Measurements from ENCODE around the gene EMX2. TPM values are rescaled to one million over a fixed set of nuclear protein-coding genes. Genes with fewer than 3 reads are reported as not detected.

Gene EMX2
- total and polyA plus RNA-seq, 4 donors, result 0.37 TPM; not detected in 3

GRCh38 chr10:117519879-117520278, 22.7 kb upstream of the EMX2 start:
- H3K27me3 ChIP-seq (ENCODE audit: control insufficient read depth in 3 of 3, insufficient read depth in 3 of 3, low read length in 2 of 3), result peaks cover 4 to 29% (median 25%) of the 10 kb centered on the region in 3 donors
- TF ChIP-seq, protein P1, sequence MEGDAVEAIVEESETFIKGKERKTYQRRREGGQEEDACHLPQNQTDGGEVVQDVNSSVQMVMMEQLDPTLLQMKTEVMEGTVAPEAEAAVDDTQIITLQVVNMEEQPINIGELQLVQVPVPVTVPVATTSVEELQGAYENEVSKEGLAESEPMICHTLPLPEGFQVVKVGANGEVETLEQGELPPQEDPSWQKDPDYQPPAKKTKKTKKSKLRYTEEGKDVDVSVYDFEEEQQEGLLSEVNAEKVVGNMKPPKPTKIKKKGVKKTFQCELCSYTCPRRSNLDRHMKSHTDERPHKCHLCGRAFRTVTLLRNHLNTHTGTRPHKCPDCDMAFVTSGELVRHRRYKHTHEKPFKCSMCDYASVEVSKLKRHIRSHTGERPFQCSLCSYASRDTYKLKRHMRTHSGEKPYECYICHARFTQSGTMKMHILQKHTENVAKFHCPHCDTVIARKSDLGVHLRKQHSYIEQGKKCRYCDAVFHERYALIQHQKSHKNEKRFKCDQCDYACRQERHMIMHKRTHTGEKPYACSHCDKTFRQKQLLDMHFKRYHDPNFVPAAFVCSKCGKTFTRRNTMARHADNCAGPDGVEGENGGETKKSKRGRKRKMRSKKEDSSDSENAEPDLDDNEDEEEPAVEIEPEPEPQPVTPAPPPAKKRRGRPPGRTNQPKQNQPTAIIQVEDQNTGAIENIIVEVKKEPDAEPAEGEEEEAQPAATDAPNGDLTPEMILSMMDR (IDR thresholded peaks at IDR 0.05; ENCODE audit: control extremely low read depth, extremely low read depth), result no peak

GRCh38 chr10:117530791-117531190, 11.8 kb upstream of the EMX2 start:
- Histone ChIP-seq H3K27me3 (ENCODE audit: control insufficient read depth in 3 of 3, insufficient read depth in 3 of 3, low read length in 2 of 3) (peaks cover 8 to 83% (median 77%) of the 10 kb centered on the region in 3 donors), H3K9me3 (ENCODE audit: control insufficient read depth in 4 of 4, insufficient read depth in 3 of 4, low read length in 3 of 4) (peaks cover 0 to 5% (median 0%) of the 10 kb centered on the region in 4 donors)
- TF ChIP-seq, protein P1 (IDR thresholded peaks at IDR 0.05; ENCODE audit: control extremely low read depth, extremely low read depth), result no peak

More at GRCh38 chr10:117519879-117520278, 22.7 kb upstream of the EMX2 start:
- no peak overlapping the region for H3K27ac ChIP-seq (ENCODE audit: low read depth in 1 of 2, low read length in 1 of 2)
- no peak overlapping the region for H3K4me3 ChIP-seq
- ATAC-seq (ENCODE audit: insufficient read depth, low FRiP score), result no peak
- DNase-seq, result no peak
- H3K36me3 ChIP-seq (ENCODE audit: control insufficient read depth in 4 of 4, insufficient read depth in 4 of 4, low read length in 4 of 4), result no peaks in the 10 kb centered on the region
- H3K4me1 ChIP-seq (ENCODE audit: control insufficient read depth in 5 of 5, insufficient read depth in 5 of 5, low read length in 5 of 5), result no peaks in the 10 kb centered on the region
- H3K9ac ChIP-seq (ENCODE audit: insufficient read depth in 1 of 2, low read length in 2 of 2), result no peak overlapping the region
- H3K9me3 ChIP-seq (ENCODE audit: control insufficient read depth in 4 of 4, insufficient read depth in 3 of 4, low read length in 3 of 4), result peaks cover 0 to 3% (median 0%) of the 10 kb centered on the region in 4 donors
- 39 to 45% methylated on average over 3 of the region's 3 CpGs for WGBS, 2 donors

GRCh38 chr10:117531371-117532002, 11.1 kb upstream of the EMX2 start:
- peaks cover 0 to 5% (median 0%) of the 10 kb centered on the region in 4 donors for H3K9me3 ChIP-seq (ENCODE audit: control insufficient read depth in 4 of 4, insufficient read depth in 3 of 4, low read length in 3 of 4)
- H3K4me3 ChIP-seq, result no peak overlapping the region
- TF ChIP-seq, protein P1 (IDR thresholded peaks at IDR 0.05; ENCODE audit: control extremely low read depth, extremely low read depth), result no peak
- WGBS, 2 donors, result 21 to 28% methylated on average over 14 of the region's 14 CpGs
- no peak overlapping the region for H3K9ac ChIP-seq (ENCODE audit: insufficient read depth in 1 of 2, low read length in 2 of 2)
- H3K27me3 ChIP-seq (ENCODE audit: control insufficient read depth in 3 of 3, insufficient read depth in 3 of 3, low read length in 2 of 3), result peaks cover 8 to 87% (median 80%) of the 10 kb centered on the region in 3 donors
- H3K27ac ChIP-seq (ENCODE audit: low read depth in 1 of 2, low read length in 1 of 2), result no peak overlapping the region
- ATAC-seq (ENCODE audit: insufficient read depth, low FRiP score), result no peak
- DNase-seq, result no peak
- H3K4me1 ChIP-seq (ENCODE audit: control insufficient read depth in 5 of 5, insufficient read depth in 5 of 5, low read length in 5 of 5), result peaks cover 0 to 6% (median 3%) of the 10 kb centered on the region in 5 donors
- no peaks in the 10 kb centered on the region for H3K36me3 ChIP-seq (ENCODE audit: control insufficient read depth in 4 of 4, insufficient read depth in 4 of 4, low read length in 4 of 4)

More at GRCh38 chr10:117530791-117531190, 11.8 kb upstream of the EMX2 start:
- H3K27ac ChIP-seq (ENCODE audit: low read depth in 1 of 2, low read length in 1 of 2), result no peak overlapping the region
- DNase-seq (no peak), ATAC-seq (ENCODE audit: insufficient read depth, low FRiP score) (no peak)
- H3K4me3 ChIP-seq, result no peak overlapping the region
- H3K36me3 ChIP-seq (ENCODE audit: control insufficient read depth in 4 of 4, insufficient read depth in 4 of 4, low read length in 4 of 4), result no peaks in the 10 kb centered on the region
- H3K4me1 ChIP-seq (ENCODE audit: control insufficient read depth in 5 of 5, insufficient read depth in 5 of 5, low read length in 5 of 5), result peaks cover 0 to 6% (median 3%) of the 10 kb centered on the region in 5 donors
- 33 to 39% methylated on average over 4 of the region's 4 CpGs for WGBS, 2 donors
- no peak overlapping the region for H3K9ac ChIP-seq (ENCODE audit: insufficient read depth in 1 of 2, low read length in 2 of 2)

Data from lung (tissue), 12 donors.